Upper lobe of right lung (tissue), 1 donor: ENCODE results near the gene PARD3. TPM values are rescaled to one million over a fixed set of nuclear protein-coding genes. Genes with fewer than 3 reads are reported as not detected.

ENCODE experiments used
- ATAC-seq: fragments of 200-7000 bp; cut with Tn5 transposase; one replicate; pipeline ENCODE4 v1.9.1; 2020; ENCODE audit warnings: mild to moderate bottlenecking, moderate library complexity
- DNase-seq: peaks from one replicate; pipeline ENCODE4 v3.0.0-alpha.2; 2020
- H3K27ac ChIP-seq: fragments of 200-600 bp; one replicate; pipeline ENCODE4 v1.8.0; 2022
- H3K27me3 ChIP-seq: fragments of 200-600 bp; one replicate; pipeline ENCODE4 v1.8.0; 2022; ENCODE audit warnings: mild to moderate bottlenecking
- H3K36me3 ChIP-seq: fragments of 200-600 bp; one replicate; pipeline ENCODE4 v1.8.0; 2022
- H3K4me1 ChIP-seq: fragments of 200-600 bp; one replicate; pipeline ENCODE4 v1.8.0; 2022
- H3K4me3 ChIP-seq: fragments of 200-600 bp; one replicate; pipeline ENCODE4 v1.8.0; 2022; ENCODE audit warnings: mild to moderate bottlenecking
- H3K9me3 ChIP-seq: fragments of 200-600 bp; one replicate; pipeline ENCODE4 v1.8.0; 2022
- CTCF ChIP-seq: fragments of 200-600 bp; IDR thresholded peaks from one replicate; pipeline ENCODE4 v1.8.0; 2022; ENCODE audit warnings: antibody characterized with exemption
- intact Hi-C: fragments of 100-400 bp; cut with DNase I; formaldehyde crosslinking; loops from one replicate; pipeline ENCODE4 v1.11.0; 2022
- long read RNA-seq: library from polyadenylated mRNA; unstranded; transcript quantifications from one replicate; pipeline ENCODE4 v2.0.0, GENCODE V29; 2021
- total RNA-seq: library from RNA; stranded (reverse); fragmentation: NEBNext Ultra II Directional; extraction: Animal tissue kit (Norgen Biotek cat#: 25700); gene quantifications from one replicate; pipeline ENCODE4 v1.2.1, GENCODE V29; 2021
- donor health status: DM: no; HTN: yes; CAD: no; lungs with severe emphysema.

PARD3 gene
- 38.5 TPM for total RNA-seq
- long read RNA-seq, full-length matches to known transcripts: 12 of 74 reads
- long read RNA-seq, partial matches to known transcripts: 24 of 74 reads
- long read RNA-seq, other reads (novel, unspliced or antisense): 38 of 74 reads

- peak; percentile 86 for DNase-seq
- intact Hi-C loops: no loop called here
- Histone ChIP-seq H3K27ac (peak within 1 kb of the TSS; percentile 83), H3K27me3 (no peaks in the 10 kb centered on the region), H3K36me3 (no peaks in the 10 kb centered on the region), H3K9me3 (no peaks in the 10 kb centered on the region), H3K4me3 (peak within 1 kb of the TSS; percentile 72), H3K4me1 (peaks cover 13% of the 10 kb centered on the region)
- ATAC-seq: peak; percentile 86
- TF ChIP-seq CTCF: no peak
Observed at GRCh38 chr10:34815185-34816084, at the start of gene PARD3. Gene PARD3 (minus strand): TSS chr10:34815296. CDS start chr10:34814995, 301 bp downstream.

- DNase-seq: no peak
- ATAC-seq: peak; percentile 13
- Histone ChIP-seq H3K9me3 (no peaks in the 10 kb centered on the region), H3K4me1 (no peaks in the 10 kb centered on the region), H3K27ac (no peak overlapping the region), H3K36me3 (no peaks in the 10 kb centered on the region), H3K27me3 (no peaks in the 10 kb centered on the region), H3K4me3 (no peak overlapping the region)
- intact Hi-C loops: no loop called here
- TF ChIP-seq CTCF: no peak
Observed at GRCh38 chr10:34864149-34865067, 49.3 kb upstream of the PARD3 start.

GRCh38 chr10:34862892-34863291 lies 47.8 kb upstream of the PARD3 start:
- TF ChIP-seq CTCF: no peak
- H3K27ac ChIP-seq: no peak overlapping the region
- ATAC-seq (no peak), DNase-seq (no peak)
- H3K27me3 ChIP-seq: no peaks in the 10 kb centered on the region
- intact Hi-C loops: no loop called here
- no peaks in the 10 kb centered on the region for H3K36me3 ChIP-seq
- H3K4me1 ChIP-seq: no peaks in the 10 kb centered on the region
- no peak overlapping the region for H3K4me3 ChIP-seq
- H3K9me3 ChIP-seq: no peaks in the 10 kb centered on the region

- TF ChIP-seq CTCF: no peak
- DNase-seq (no peak), ATAC-seq (peak; percentile 66)
- intact Hi-C loops: no loop called here
- no peaks in the 10 kb centered on the region for H3K4me1 ChIP-seq
- no peaks in the 10 kb centered on the region for H3K27me3 ChIP-seq
- no peaks in the 10 kb centered on the region for H3K9me3 ChIP-seq
- H3K4me3 ChIP-seq: no peak overlapping the region
- no peaks in the 10 kb centered on the region for H3K36me3 ChIP-seq
- no peak overlapping the region for H3K27ac ChIP-seq
Observed at GRCh38 chr10:34861293-34862021, 46.4 kb upstream of the PARD3 start.

- Histone ChIP-seq H3K4me1 (no peaks in the 10 kb centered on the region), H3K4me3 (no peak overlapping the region), H3K27ac (no peak overlapping the region), H3K36me3 (no peaks in the 10 kb centered on the region), H3K9me3 (no peaks in the 10 kb centered on the region), H3K27me3 (no peaks in the 10 kb centered on the region)
- TF ChIP-seq CTCF: no peak
- ATAC-seq (no peak), DNase-seq (no peak)
- intact Hi-C loops: no loop called here
Observed at GRCh38 chr10:34859170-34859569, 44.1 kb upstream of the PARD3 start.
